Endothelial cell of umbilical vein (primary cell): ENCODE results near the gene RAP1GAP. TPM values are rescaled to one million over a fixed set of nuclear protein-coding genes. Genes with fewer than 3 reads are reported as not detected.

Source experiments
- BruUV-seq: library from RNA; stranded (reverse); fragments of 400-500 nt; replicated peaks from 2 replicates; lab custom pipeline; 2021; lab: Mats Ljungman, UMichigan
- CTCF ChIA-PET: fragments of 300-600, 350-600 bp; sonication (Branson Sonifier 250); formaldehyde crosslinking; loops from one replicate; lab custom pipeline; 2021; ENCODE audit warnings: antibody characterized with exemption, inconsistent platforms; lab: Charles Lee
- POLR2A ChIA-PET: fragments of 300-600, 350-600 bp; sonication (Branson Sonifier 250); formaldehyde crosslinking; loops from one replicate; lab custom pipeline; 2021; ENCODE audit warnings: antibody characterized with exemption, inconsistent platforms; lab: Charles Lee
- DNase-seq: peaks from one replicate; pipeline ENCODE4 v3.0.0-alpha.2; 2011; ENCODE audit warnings: low read depth, low spot score
- FAIRE-seq: peaks from 2 replicates; lab custom pipeline; 2011; peaks lifted over from hg19 to GRCh38; lab: Jason Lieb, UNC
- H2AFZ ChIP-seq: 2 replicates; pipeline ENCODE4 v1.6.0; 2012; ENCODE audit warnings: low read depth, low read length, control low read depth, inconsistent platforms
- H3K27ac ChIP-seq: 2 replicates; pipeline ENCODE4 v1.5.1; 2011; ENCODE audit warnings: low read depth, mild to moderate bottlenecking, control low read depth, low read length, moderate library complexity; ENCODE audit not compliant: insufficient read depth
- H3K27me3 ChIP-seq, 2 experiments: 2 replicates each; pipeline versions ENCODE4 v1.6.0 to v1.6.1; 2011; ENCODE audit warnings: low read length in 2 of 2, mixed read lengths in 1 of 2; ENCODE audit not compliant: control insufficient read depth in 2 of 2, insufficient read depth in 2 of 2
- H3K36me3 ChIP-seq, 2 experiments: 2 replicates in 1 of 2; 3 replicates in 1 of 2; pipeline ENCODE4 v1.5.1; 2011; ENCODE audit warnings: low read length in 2 of 2, mild to moderate bottlenecking in 1 of 2, moderate library complexity in 1 of 2; ENCODE audit not compliant: control insufficient read depth in 2 of 2, insufficient read depth in 2 of 2; ENCODE audit errors: extremely low read depth in 1 of 2
- H3K4me1 ChIP-seq: 3 replicates; pipeline ENCODE4 v1.5.1; 2011; ENCODE audit warnings: mild to moderate bottlenecking, low read length; ENCODE audit not compliant: control insufficient read depth, insufficient read depth; ENCODE audit errors: extremely low read depth
- H3K4me2 ChIP-seq: 2 replicates; pipeline ENCODE4 v1.6.1; 2011; ENCODE audit warnings: low read length, control low read depth, mixed read lengths; ENCODE audit not compliant: insufficient read depth
- H3K4me3 ChIP-seq, 3 experiments: fragments of 200-600 bp in 1 of 3; sonication (generic), shearing (Covaris generic) in 1 of 3; replicated peaks in 1 of 3; 2 replicates each; pipeline ENCODE4 v1.5.1; 2011 to 2016; ENCODE audit warnings: control low read depth in 3 of 3, low read length in 3 of 3, mild to moderate bottlenecking in 2 of 3, inconsistent platforms in 1 of 3, low read depth in 1 of 3, moderate library complexity in 1 of 3; ENCODE audit not compliant: insufficient read depth in 1 of 3
- H3K79me2 ChIP-seq: 2 replicates; pipeline ENCODE4 v1.6.0; 2012; ENCODE audit warnings: low read length, inconsistent platforms; ENCODE audit not compliant: control insufficient read depth, insufficient read depth
- H3K9ac ChIP-seq: replicated peaks from 2 replicates; pipeline ENCODE3; 2011; ENCODE audit warnings: low read length, control low read depth; ENCODE audit not compliant: insufficient read depth; ENCODE audit errors: extremely low read depth
- H3K9me1 ChIP-seq: replicated peaks from 3 replicates; pipeline ENCODE4 v1.6.0; 2011; ENCODE audit warnings: mild to moderate bottlenecking, low read length; ENCODE audit not compliant: control insufficient read depth, insufficient read depth; ENCODE audit errors: extremely low read depth
- H3K9me3 ChIP-seq: replicated peaks from 2 replicates; pipeline ENCODE4 v1.5.1; 2012; ENCODE audit warnings: low read length, inconsistent platforms; ENCODE audit not compliant: control insufficient read depth, insufficient read depth
- H4K20me1 ChIP-seq: replicated peaks from 2 replicates; pipeline ENCODE3; 2011; ENCODE audit warnings: mild to moderate bottlenecking, low read length; ENCODE audit not compliant: control insufficient read depth, insufficient read depth; ENCODE audit errors: extremely low read depth
- GATA2 ChIP-seq: IDR thresholded peaks from 2 replicates; pipeline ENCODE4 v1.7.0; 2011; ENCODE audit warnings: low read depth, mild to moderate bottlenecking, moderate library complexity, mixed read lengths, low read length; ENCODE audit not compliant: insufficient read length, insufficient read depth
- MYC ChIP-seq: IDR thresholded peaks from one replicate; pipeline ENCODE4 v1.6.1; 2011; ENCODE audit warnings: mild to moderate bottlenecking, low read depth, low read length
- POLR2AphosphoS5 ChIP-seq: IDR thresholded peaks from 2 replicates; pipeline ENCODE4 v1.6.1; 2012; ENCODE audit warnings: low read depth, mild to moderate bottlenecking, control low read depth, low read length, moderate library complexity; ENCODE audit not compliant: insufficient read depth
- dilution Hi-C: fragments of 300-500 bp; cut with MboI; formaldehyde crosslinking; loops from one replicate; pipeline ENCODE4 v1.15.0; 2019; ENCODE audit warnings: low sequenced_read_pairs; ENCODE audit not compliant: extremely low pct_ligation_motif_present
- intact Hi-C: fragments of 100-400 bp; cut with micrococcal nuclease; formaldehyde crosslinking; loops from one replicate; pipeline ENCODE4 v1.10.0; 2022
- polyA plus RNA-seq, 4 experiments: library from polyadenylated mRNA; depleted of rRNA in 3 of 4; stranded (reverse) in 3 of 4; unstranded in 1 of 4; fragments of >200 nt; gene quantifications; 2 replicates each; pipeline versions ENCODE4 v1.2.1 to v1.2.3, GENCODE V29; 2011 to 2012; ENCODE audit warnings: missing spikeins in 1 of 4
- total RNA-seq: library from RNA; stranded (reverse); gene quantifications from 2 replicates; pipeline ENCODE4 v1.2.3, GENCODE V29; 2021

Gene RAP1GAP
- total and polyA plus RNA-seq, 2 donors (not counting 3 experiments of a cell fraction or from before 2014, with no cell fraction given): 0.07 to 0.20 TPM

DNA sequence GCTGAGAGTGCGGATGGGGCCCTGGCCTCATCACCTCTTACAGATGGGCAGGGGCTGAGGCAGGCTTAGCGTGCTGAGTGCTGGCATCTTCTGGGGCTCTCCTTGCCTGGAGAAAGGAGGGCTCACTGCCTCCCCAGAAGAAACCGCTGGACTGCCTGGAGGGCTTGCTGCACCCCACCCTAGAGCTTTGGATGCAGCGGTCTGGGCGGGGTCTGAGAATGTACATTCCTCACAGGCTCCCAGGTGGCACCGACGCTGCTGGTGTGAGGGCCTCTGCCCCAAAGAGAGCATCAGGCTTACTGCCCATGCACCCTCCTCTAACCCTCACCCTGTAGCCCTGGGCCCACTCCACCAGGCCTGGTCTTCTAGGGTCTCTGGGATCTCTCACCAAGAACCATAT lies 51.1 kb downstream of the RAP1GAP start:
- H3K9me3 ChIP-seq: no peaks in the 10 kb centered on the region
- intact Hi-C loops (no loop called here), dilution Hi-C loops (no loop called here)
- H3K9me1 ChIP-seq: no peaks in the 10 kb centered on the region
- H3K4me1 ChIP-seq: no peaks in the 10 kb centered on the region
- CTCF ChIA-PET: no interaction called here
- H3K79me2 ChIP-seq: no peaks in the 10 kb centered on the region
- peaks cover 3 to 19% of the 10 kb centered on the region in 2 experiments for H3K27me3 ChIP-seq
- no peak overlapping the region for H3K27ac ChIP-seq
- POLR2A ChIA-PET: no interaction called here
- TF ChIP-seq POLR2AphosphoS5: no peak
- TF ChIP-seq GATA2: no peak
- H3K36me3 ChIP-seq: no peaks in the 10 kb centered on the region
- FAIRE-seq: no peak
- H4K20me1 ChIP-seq: no peaks in the 10 kb centered on the region
- H3K4me3 ChIP-seq: no peak overlapping the region
- no peak overlapping the region for H3K4me2 ChIP-seq
- DNase-seq: no peak
- H3K9ac ChIP-seq: no peak overlapping the region
- no TSS peak for BruUV-seq
- no peak overlapping the region for H2AFZ ChIP-seq

DNA sequence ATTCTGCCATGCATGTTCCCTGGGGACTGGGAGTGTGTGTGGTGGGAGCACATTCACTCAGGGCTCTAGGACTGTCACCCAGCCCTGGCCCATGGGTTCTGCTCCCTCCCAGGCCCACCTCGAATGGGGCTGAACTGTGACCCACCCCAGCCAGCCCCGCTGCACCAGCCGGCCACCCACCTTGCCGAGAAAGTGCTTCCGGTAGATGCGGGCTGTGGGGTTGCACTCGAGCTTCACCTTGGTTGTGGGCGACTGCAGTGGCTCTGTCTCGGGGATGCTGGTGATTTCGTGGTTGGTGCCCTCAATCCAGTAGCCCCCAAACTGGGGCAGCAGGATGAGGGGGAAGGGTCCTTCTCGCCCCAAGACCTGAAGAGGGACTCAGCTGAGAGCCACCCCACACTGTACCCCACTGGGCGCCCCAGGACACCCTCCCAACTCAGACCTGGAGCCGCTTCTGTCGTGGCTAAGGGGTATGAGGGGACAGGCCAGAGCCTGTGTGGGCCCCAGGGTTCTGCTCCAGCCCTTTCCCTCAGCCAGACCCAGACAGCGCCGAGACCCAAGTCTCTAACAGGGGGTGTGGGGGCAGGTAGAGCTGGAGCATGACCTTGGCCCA lies 51.9 kb downstream of the RAP1GAP start:
- POLR2A ChIA-PET: no interaction called here
- TF ChIP-seq MYC: no peak
- Histone ChIP-seq H3K9ac (no peak overlapping the region), H3K27me3 (peaks cover 3 to 16% of the 10 kb centered on the region in 2 experiments), H3K36me3 (no peaks in the 10 kb centered on the region), H3K79me2 (no peaks in the 10 kb centered on the region), H3K4me1 (no peaks in the 10 kb centered on the region), H3K4me3 (no peak overlapping the region), H3K27ac (no peak overlapping the region), H4K20me1 (no peaks in the 10 kb centered on the region), H2AFZ (no peak overlapping the region), H3K4me2 (no peak overlapping the region), H3K9me3 (no peaks in the 10 kb centered on the region), H3K9me1 (no peaks in the 10 kb centered on the region)
- CTCF ChIA-PET: interaction anchor here (1.6 kb wide), 1 partner anchor 11 kb away, joined by 4 read pairs; no protein-coding TSS in a partner anchor
- intact Hi-C loops: no loop called here
- DNase-seq (no peak), FAIRE-seq (no peak)
- dilution Hi-C loops: no loop called here
- no TSS peak for BruUV-seq
